SU-DHL-6 (cell line): ENCODE measurements around the gene ZNF579.
A peak's percentile ranks its signal among the peaks of the same experiment; 100 is the strongest.
"Not testable (repeated sequence)": the region's sequence is repeated elsewhere in the genome, so short reads cannot be mapped to it uniquely, and the experiment has no call there.

Experiments used
- H2AFZ ChIP-seq: fragments of 200-600 bp; sonication (generic); 2 replicates; pipeline ENCODE4 v1.6.1; 2014; ENCODE audit warnings: low read depth, mild to moderate bottlenecking, moderate library complexity, mixed read lengths, antibody characterized with exemption, low read length; ENCODE audit not compliant: severe bottlenecking
- H3F3A ChIP-seq: fragments of 200-600 bp; shearing (Covaris generic); 2 replicates; pipeline ENCODE4 v1.6.0; 2016; ENCODE audit warnings: antibody characterized with exemption, mild to moderate bottlenecking; ENCODE audit not compliant: insufficient read depth
- H3K27ac ChIP-seq: fragments of 200-600 bp; sonication (generic); 2 replicates; pipeline ENCODE4 v1.5.1; 2016; ENCODE audit warnings: low read depth, mild to moderate bottlenecking, low read length, moderate library complexity, mixed read lengths
- H3K27me3 ChIP-seq: fragments of 200-600 bp; sonication (generic), shearing (Covaris generic); 2 replicates; pipeline ENCODE4 v1.6.0; 2014; ENCODE audit warnings: mild to moderate bottlenecking, low read length
- H3K36me3 ChIP-seq: fragments of 200-600 bp; sonication (generic); 2 replicates; pipeline ENCODE4 v1.6.1; 2014; ENCODE audit warnings: mild to moderate bottlenecking, low read length, mixed read lengths
- H3K4me2 ChIP-seq: fragments of 300-600, 200-600 bp; shearing (Covaris generic), sonication (generic); 2 replicates; pipeline ENCODE4 v1.6.0; 2014; ENCODE audit warnings: low read length, low read depth, mild to moderate bottlenecking; ENCODE audit not compliant: poor library complexity, severe bottlenecking
- H3K4me3 ChIP-seq: fragments of 200-600 bp; sonication (generic); 2 replicates; pipeline ENCODE4 v1.5.1; 2014; ENCODE audit warnings: antibody characterized with exemption, low read length, mild to moderate bottlenecking, mixed read lengths; ENCODE audit not compliant: insufficient read depth, poor library complexity, severe bottlenecking
- H3K79me2 ChIP-seq: fragments of 200-600 bp; sonication (generic); 2 replicates; pipeline ENCODE4 v1.6.1; 2014; ENCODE audit warnings: mild to moderate bottlenecking, low read length, moderate library complexity; ENCODE audit not compliant: insufficient read depth
- H3K9ac ChIP-seq: fragments of 200-600 bp; sonication (generic); 2 replicates; pipeline ENCODE4 v1.7.0; 2014; ENCODE audit warnings: mild to moderate bottlenecking, low read length
- H3K9me2 ChIP-seq: fragments of 200-600 bp; sonication (generic); replicated peaks from 2 replicates; pipeline ENCODE4 v1.6.1; 2014; ENCODE audit warnings: low read length; ENCODE audit not compliant: insufficient read depth
- H3K9me3 ChIP-seq: fragments of 200-600 bp; sonication (generic); 2 replicates; pipeline ENCODE4 v1.6.1; 2014; ENCODE audit warnings: low read length, mixed read lengths; ENCODE audit not compliant: insufficient read depth
- H4K20me1 ChIP-seq: fragments of 200-600 bp; sonication (generic); 2 replicates; pipeline ENCODE4 v1.6.1; 2014; ENCODE audit warnings: low read depth, mild to moderate bottlenecking, antibody characterized with exemption, low read length, moderate library complexity, mixed read lengths
- EZH2phosphoT487 ChIP-seq: fragments of 200-600 bp; sonication (generic), shearing (Covaris generic); conservative IDR thresholded peaks from 2 replicates; pipeline ENCODE4 v1.6.1; 2018; ENCODE audit warnings: mild to moderate bottlenecking, antibody characterized with exemption, low read length, moderate library complexity, mixed read lengths
- TF ChIP-seq, protein P1 (sequence below): fragments of 200-600 bp; sonication (generic); IDR thresholded peaks from one replicate; pipeline ENCODE4 v1.5.1; 2017; ENCODE audit warnings: antibody characterized with exemption, mild to moderate bottlenecking, low read length, moderate library complexity; ENCODE audit not compliant: insufficient read depth, poor library complexity, severe bottlenecking

Gene ZNF579

DNA sequence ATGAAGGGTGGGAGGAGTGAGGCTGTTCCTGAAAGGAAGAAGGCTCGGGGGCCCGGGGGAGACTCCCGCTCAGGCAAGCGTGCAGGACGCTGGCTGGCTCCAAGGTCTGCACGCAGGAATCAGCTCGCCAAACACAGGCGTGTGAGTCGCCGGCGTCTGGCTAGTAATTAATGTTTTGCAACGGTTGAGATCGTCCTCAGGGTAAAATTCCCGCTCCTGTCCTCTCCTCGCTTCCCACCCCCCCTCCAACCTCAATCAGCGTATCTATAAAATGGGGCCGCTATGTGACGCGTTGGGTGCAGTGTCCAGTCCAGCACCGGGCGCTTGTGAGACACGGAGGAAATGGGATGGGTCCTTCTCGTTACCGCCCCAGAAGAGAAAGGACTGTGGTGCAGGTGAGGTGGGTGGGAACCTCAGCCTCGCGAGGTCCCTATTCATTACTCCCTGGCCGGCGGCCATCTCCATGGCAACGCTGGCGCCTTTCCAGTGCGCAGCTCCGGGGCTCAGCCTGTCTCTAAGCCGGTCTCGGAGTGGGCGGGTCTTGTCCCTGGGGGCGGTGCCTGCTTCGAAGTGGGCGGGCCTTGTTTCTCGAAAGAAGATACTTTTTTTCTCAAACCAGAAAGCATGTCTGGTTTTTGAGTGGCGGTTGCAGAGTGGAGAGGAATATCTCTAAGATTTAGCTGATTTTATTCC, 6.5 kb upstream of the ZNF579 start:
- Histone ChIP-seq H3F3A (no peaks in the 10 kb centered on the region), H3K27me3 (no peaks in the 10 kb centered on the region), H3K36me3 (no peaks in the 10 kb centered on the region), H4K20me1 (no peaks in the 10 kb centered on the region), H3K4me2 (peak overlapping the region; percentile 43), H3K27ac (no peak overlapping the region), H3K79me2 (no peaks in the 10 kb centered on the region), H3K4me3 (no peak overlapping the region), H3K9ac (no peak overlapping the region), H3K9me3 (no peaks in the 10 kb centered on the region), H2AFZ (peak overlapping the region; percentile 12), H3K9me2 (no peaks in the 10 kb centered on the region)
- no peak for TF ChIP-seq EZH2phosphoT487
- TF ChIP-seq, protein P1, sequence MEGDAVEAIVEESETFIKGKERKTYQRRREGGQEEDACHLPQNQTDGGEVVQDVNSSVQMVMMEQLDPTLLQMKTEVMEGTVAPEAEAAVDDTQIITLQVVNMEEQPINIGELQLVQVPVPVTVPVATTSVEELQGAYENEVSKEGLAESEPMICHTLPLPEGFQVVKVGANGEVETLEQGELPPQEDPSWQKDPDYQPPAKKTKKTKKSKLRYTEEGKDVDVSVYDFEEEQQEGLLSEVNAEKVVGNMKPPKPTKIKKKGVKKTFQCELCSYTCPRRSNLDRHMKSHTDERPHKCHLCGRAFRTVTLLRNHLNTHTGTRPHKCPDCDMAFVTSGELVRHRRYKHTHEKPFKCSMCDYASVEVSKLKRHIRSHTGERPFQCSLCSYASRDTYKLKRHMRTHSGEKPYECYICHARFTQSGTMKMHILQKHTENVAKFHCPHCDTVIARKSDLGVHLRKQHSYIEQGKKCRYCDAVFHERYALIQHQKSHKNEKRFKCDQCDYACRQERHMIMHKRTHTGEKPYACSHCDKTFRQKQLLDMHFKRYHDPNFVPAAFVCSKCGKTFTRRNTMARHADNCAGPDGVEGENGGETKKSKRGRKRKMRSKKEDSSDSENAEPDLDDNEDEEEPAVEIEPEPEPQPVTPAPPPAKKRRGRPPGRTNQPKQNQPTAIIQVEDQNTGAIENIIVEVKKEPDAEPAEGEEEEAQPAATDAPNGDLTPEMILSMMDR = no peak

DNA sequence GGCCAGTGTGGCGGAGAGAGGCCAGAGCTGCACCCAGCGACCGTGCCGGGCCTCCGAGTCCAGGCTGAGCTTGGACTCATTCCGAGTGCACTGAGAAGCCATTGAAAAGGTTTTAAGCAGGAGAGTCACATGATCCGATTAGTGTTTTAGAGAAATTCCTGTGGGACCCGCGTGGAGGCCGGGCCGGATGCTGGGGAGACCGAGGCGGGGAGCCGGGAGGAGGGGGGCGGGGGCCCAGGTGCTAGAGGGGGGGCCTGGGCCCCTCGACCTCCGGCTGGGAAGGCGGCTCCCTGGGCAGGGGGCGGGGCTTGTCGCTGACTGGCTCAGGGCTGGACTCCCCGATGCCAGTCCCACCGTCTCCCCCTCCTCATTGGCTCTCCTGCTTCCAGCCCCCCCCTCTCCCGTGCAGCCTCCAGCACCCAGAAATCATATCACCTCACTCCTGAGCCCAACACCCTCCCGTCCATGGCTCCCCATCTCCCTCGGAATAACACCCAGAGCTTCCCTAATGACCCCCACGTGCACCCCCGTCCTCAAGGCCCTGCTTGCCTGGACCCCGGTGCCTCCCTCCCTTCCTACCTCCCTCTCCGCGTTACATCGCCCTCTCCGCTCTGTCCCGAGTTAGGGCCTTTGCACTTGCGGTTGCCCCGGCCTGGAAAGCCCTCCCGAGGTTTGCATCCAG, 5.2 kb upstream of the ZNF579 start:
- no peaks in the 10 kb centered on the region for H4K20me1 ChIP-seq
- no peaks in the 10 kb centered on the region for H3K36me3 ChIP-seq
- H3K27me3 ChIP-seq = no peaks in the 10 kb centered on the region
- H2AFZ ChIP-seq = no peak overlapping the region
- H3K9ac ChIP-seq = no peak overlapping the region
- H3K9me2 ChIP-seq = no peaks in the 10 kb centered on the region
- H3F3A ChIP-seq = no peaks in the 10 kb centered on the region
- H3K79me2 ChIP-seq = no peaks in the 10 kb centered on the region
- H3K27ac ChIP-seq = no peak overlapping the region
- TF ChIP-seq, protein P1 = no peak
- TF ChIP-seq EZH2phosphoT487 = no peak
- H3K4me3 ChIP-seq = no peak overlapping the region
- H3K4me2 ChIP-seq = no peak overlapping the region
- no peaks in the 10 kb centered on the region for H3K9me3 ChIP-seq

DNA sequence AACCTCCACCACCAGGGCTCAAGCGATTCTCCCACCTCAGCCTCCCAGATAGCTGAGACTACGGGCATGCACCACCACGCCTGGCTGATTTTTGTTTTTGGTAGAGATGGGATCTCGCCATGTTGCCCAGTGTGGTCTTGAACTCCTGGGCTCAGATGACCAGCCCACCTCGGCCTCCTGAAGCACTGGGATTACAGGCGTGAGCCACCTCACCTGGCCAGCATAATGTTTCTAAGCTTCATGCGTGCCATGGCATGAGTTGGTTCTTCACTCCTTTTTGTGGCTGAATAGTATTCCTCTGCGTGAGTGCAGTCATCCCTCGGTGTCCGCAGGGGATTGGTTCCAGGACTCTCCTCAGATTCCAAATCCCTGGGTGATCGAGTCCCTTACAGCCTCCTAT, 4.2 kb upstream of the ZNF579 start:
- Histone ChIP-seq H3K27me3 (no peaks in the 10 kb centered on the region), H3K4me2 (no peak overlapping the region), H2AFZ (no peak overlapping the region), H3K27ac (no peak overlapping the region), H3K9me2 (no peaks in the 10 kb centered on the region), H3K9me3 (no peaks in the 10 kb centered on the region), H3K9ac (no peak overlapping the region), H3K4me3 (no peak overlapping the region), H4K20me1 (no peaks in the 10 kb centered on the region), H3F3A (no peaks in the 10 kb centered on the region), H3K79me2 (no peaks in the 10 kb centered on the region), H3K36me3 (no peaks in the 10 kb centered on the region)
- TF ChIP-seq, protein P1 = no peak
- no peak for TF ChIP-seq EZH2phosphoT487

DNA sequence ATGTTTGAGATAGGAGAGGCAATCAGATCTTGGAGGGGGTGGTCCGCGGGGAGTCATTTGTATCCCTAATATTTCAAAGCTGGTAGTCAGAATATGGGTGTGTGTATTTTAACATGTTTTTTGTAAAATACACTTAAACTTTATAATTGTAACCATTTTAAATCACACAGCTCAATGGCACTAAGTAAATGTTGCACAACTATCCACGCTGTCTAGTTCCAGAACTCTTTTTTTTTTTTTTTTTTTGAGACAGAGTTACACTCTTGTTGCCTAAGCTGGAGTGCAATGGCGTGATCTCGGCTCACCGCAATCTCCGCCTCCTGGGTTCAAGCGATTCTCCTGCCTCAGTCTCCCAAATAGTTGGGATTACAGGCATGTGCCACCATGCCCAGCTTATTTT, 3.2 kb upstream of the ZNF579 start:
- not testable (repeated sequence) for H3K4me3 ChIP-seq, H3K9me3 ChIP-seq, H3K9me2 ChIP-seq, H3K36me3 ChIP-seq, H3F3A ChIP-seq, H3K27me3 ChIP-seq, H3K9ac ChIP-seq, H2AFZ ChIP-seq, H3K27ac ChIP-seq, H4K20me1 ChIP-seq, H3K4me2 ChIP-seq, H3K79me2 ChIP-seq

DNA sequence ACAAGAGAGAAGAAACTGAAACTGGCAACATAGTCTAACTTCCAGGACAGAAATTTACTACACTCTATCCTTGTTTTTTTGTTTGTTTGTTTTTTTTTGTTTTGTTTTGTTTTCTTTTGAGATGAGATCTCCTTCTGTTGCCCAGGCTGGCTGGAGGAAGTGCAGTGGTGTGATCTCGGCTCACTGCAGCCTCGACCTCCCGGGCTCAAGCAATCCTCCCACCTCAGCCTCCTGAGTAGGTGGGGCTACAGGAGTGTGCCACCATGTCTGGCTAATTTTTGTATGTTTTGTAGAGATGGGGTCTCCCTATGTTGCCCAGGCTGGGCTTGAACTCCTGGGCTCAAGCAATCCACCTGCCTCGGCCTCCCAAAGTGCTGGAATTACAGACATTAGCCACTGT, 1.6 kb upstream of the ZNF579 start:
- H3K36me3 ChIP-seq, H3K9ac ChIP-seq, H2AFZ ChIP-seq, H3K79me2 ChIP-seq, H3F3A ChIP-seq, H3K9me2 ChIP-seq, H3K9me3 ChIP-seq, H3K4me2 ChIP-seq, H3K27ac ChIP-seq, H3K27me3 ChIP-seq, H3K4me3 ChIP-seq, H4K20me1 ChIP-seq: not testable (repeated sequence)
